OCI-LY1 (cell line): ENCODE data around the gene TST.

Experiments used
- EZH2 ChIP-seq: fragments of 200-600 bp; sonication (generic), shearing (Covaris generic); IDR thresholded peaks from 2 replicates; pipeline ENCODE4 v1.8.0; 2017; ENCODE audit warnings: borderline replicate concordance, mixed run types, mild to moderate bottlenecking, antibody characterized with exemption, low read length, moderate library complexity, mixed read lengths
- TF ChIP-seq, protein P1 (sequence below): fragments of 200-600 bp; sonication (generic), shearing (Covaris generic); IDR thresholded peaks from 2 replicates; pipeline ENCODE4 v1.5.1; 2017; ENCODE audit warnings: mild to moderate bottlenecking, antibody characterized with exemption, low read length, moderate library complexity, mixed read lengths

DNA sequence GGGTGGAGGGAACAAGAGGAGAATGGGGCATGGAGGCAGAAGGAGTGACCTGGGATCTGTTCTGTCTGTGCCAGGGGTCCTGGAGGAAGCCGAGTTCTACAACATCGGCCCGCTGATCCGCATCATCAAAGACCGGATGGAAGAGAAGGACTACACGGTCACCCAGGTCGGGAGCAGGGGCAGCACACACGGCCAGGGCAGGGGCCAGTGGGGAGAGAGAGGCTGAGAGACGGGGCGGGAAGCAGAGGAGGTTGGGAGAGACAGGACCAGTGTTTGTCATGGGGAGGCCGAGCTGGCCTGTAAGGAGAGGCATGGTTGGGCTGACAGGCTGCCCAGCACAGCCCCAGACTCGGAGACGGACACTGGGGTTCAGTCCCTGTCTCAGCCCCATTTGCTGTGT lies 37.0 kb upstream of the TST start:
- TF ChIP-seq, protein P1, sequence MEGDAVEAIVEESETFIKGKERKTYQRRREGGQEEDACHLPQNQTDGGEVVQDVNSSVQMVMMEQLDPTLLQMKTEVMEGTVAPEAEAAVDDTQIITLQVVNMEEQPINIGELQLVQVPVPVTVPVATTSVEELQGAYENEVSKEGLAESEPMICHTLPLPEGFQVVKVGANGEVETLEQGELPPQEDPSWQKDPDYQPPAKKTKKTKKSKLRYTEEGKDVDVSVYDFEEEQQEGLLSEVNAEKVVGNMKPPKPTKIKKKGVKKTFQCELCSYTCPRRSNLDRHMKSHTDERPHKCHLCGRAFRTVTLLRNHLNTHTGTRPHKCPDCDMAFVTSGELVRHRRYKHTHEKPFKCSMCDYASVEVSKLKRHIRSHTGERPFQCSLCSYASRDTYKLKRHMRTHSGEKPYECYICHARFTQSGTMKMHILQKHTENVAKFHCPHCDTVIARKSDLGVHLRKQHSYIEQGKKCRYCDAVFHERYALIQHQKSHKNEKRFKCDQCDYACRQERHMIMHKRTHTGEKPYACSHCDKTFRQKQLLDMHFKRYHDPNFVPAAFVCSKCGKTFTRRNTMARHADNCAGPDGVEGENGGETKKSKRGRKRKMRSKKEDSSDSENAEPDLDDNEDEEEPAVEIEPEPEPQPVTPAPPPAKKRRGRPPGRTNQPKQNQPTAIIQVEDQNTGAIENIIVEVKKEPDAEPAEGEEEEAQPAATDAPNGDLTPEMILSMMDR: no peak
- TF ChIP-seq EZH2: no peak
